ENCODE results near the gene CLASP1. TPM values are rescaled to one million over a fixed set of nuclear protein-coding genes. Genes with fewer than 3 reads are reported as not detected.

The CLASP1 gene
- total and polyA plus RNA-seq, 2 donors, result 11.6 to 18.4 TPM

- Histone ChIP-seq H3K36me3 (ENCODE audit: control insufficient read depth in 2 of 2, insufficient read depth in 2 of 2, low read length in 1 of 2) (peaks cover 49 to 59% of the 10 kb centered on the region in 2 donors), H3K4me1 (ENCODE audit: control insufficient read depth in 2 of 2, insufficient read depth in 2 of 2, low read length in 2 of 2) (no peaks in the 10 kb centered on the region), H3K27me3 (ENCODE audit: control insufficient read depth in 2 of 2, insufficient read depth in 1 of 2, low read length in 1 of 2) (no peaks in the 10 kb centered on the region), H3K9me3 (ENCODE audit: control insufficient read depth in 2 of 2, insufficient read depth in 1 of 2, low read length in 1 of 2) (no peaks in the 10 kb centered on the region), H3K27ac (ENCODE audit: low read depth in 1 of 2, low read length in 1 of 2) (no peak overlapping the region), H3K4me3 (ENCODE audit: low read length in 2 of 2) (no peak overlapping the region)
- DNase-seq (ENCODE audit: low read depth in 6 of 9, low spot score in 9 of 9), result no peak
- 100% methylated on average over 1 of the region's 1 CpG for WGBS
Measured at GRCh38 chr2:121355488-121355887, 293.8 kb downstream of the CLASP1 start.

- H3K27ac ChIP-seq (ENCODE audit: low read depth in 1 of 2, low read length in 1 of 2), result no peak overlapping the region
- H3K4me1 ChIP-seq (ENCODE audit: control insufficient read depth in 2 of 2, insufficient read depth in 2 of 2, low read length in 2 of 2), result no peaks in the 10 kb centered on the region
- peaks cover 76 to 80% of the 10 kb centered on the region in 2 donors for H3K36me3 ChIP-seq (ENCODE audit: control insufficient read depth in 2 of 2, insufficient read depth in 2 of 2, low read length in 1 of 2)
- 98% methylated on average over 17 of the region's 17 CpGs for WGBS
- H3K27me3 ChIP-seq (ENCODE audit: control insufficient read depth in 2 of 2, insufficient read depth in 1 of 2, low read length in 1 of 2), result no peaks in the 10 kb centered on the region
- no peaks in the 10 kb centered on the region for H3K9me3 ChIP-seq (ENCODE audit: control insufficient read depth in 2 of 2, insufficient read depth in 1 of 2, low read length in 1 of 2)
- DNase-seq (ENCODE audit: low read depth in 6 of 9, low spot score in 9 of 9), result no peak
- H3K4me3 ChIP-seq (ENCODE audit: low read length in 2 of 2), result no peak overlapping the region
Measured at GRCh38 chr2:121351521-121352318, 297.5 kb downstream of the CLASP1 start.

GRCh38 chr2:121350890-121351289, 298.4 kb downstream of the CLASP1 start:
- Histone ChIP-seq H3K27ac (ENCODE audit: low read depth in 1 of 2, low read length in 1 of 2) (no peak overlapping the region), H3K4me1 (ENCODE audit: control insufficient read depth in 2 of 2, insufficient read depth in 2 of 2, low read length in 2 of 2) (peaks cover 0 to 2% of the 10 kb centered on the region in 2 donors), H3K36me3 (ENCODE audit: control insufficient read depth in 2 of 2, insufficient read depth in 2 of 2, low read length in 1 of 2) (peaks cover 83 to 86% of the 10 kb centered on the region in 2 donors), H3K27me3 (ENCODE audit: control insufficient read depth in 2 of 2, insufficient read depth in 1 of 2, low read length in 1 of 2) (no peaks in the 10 kb centered on the region), H3K9me3 (ENCODE audit: control insufficient read depth in 2 of 2, insufficient read depth in 1 of 2, low read length in 1 of 2) (no peaks in the 10 kb centered on the region), H3K4me3 (ENCODE audit: low read length in 2 of 2) (no peak overlapping the region)
- WGBS, result 98% methylated on average over 6 of the region's 6 CpGs
- DNase-seq (ENCODE audit: low read depth in 6 of 9, low spot score in 9 of 9), result no peak

- no peak overlapping the region for H3K27ac ChIP-seq (ENCODE audit: low read depth in 1 of 2, low read length in 1 of 2)
- H3K4me3 ChIP-seq (ENCODE audit: low read length in 2 of 2), result no peak overlapping the region
- no peak for DNase-seq (ENCODE audit: low read depth in 6 of 9, low spot score in 9 of 9)
- H3K9me3 ChIP-seq (ENCODE audit: control insufficient read depth in 2 of 2, insufficient read depth in 1 of 2, low read length in 1 of 2), result no peaks in the 10 kb centered on the region
- no peaks in the 10 kb centered on the region for H3K27me3 ChIP-seq (ENCODE audit: control insufficient read depth in 2 of 2, insufficient read depth in 1 of 2, low read length in 1 of 2)
- 98% methylated on average over 4 of the region's 4 CpGs for WGBS
- H3K36me3 ChIP-seq (ENCODE audit: control insufficient read depth in 2 of 2, insufficient read depth in 2 of 2, low read length in 1 of 2), result peaks cover 84 to 91% of the 10 kb centered on the region in 2 donors
- peaks cover 0 to 2% of the 10 kb centered on the region in 2 donors for H3K4me1 ChIP-seq (ENCODE audit: control insufficient read depth in 2 of 2, insufficient read depth in 2 of 2, low read length in 2 of 2)
Measured at GRCh38 chr2:121350402-121350775, 298.9 kb downstream of the CLASP1 start.

GRCh38 chr2:121349721-121350401, 299.4 kb downstream of the CLASP1 start:
- DNase-seq (ENCODE audit: low read depth in 6 of 9, low spot score in 9 of 9), result no peak
- Histone ChIP-seq H3K27ac (ENCODE audit: low read depth in 1 of 2, low read length in 1 of 2) (no peak overlapping the region), H3K9me3 (ENCODE audit: control insufficient read depth in 2 of 2, insufficient read depth in 1 of 2, low read length in 1 of 2) (no peaks in the 10 kb centered on the region), H3K4me1 (ENCODE audit: control insufficient read depth in 2 of 2, insufficient read depth in 2 of 2, low read length in 2 of 2) (peaks cover 0 to 2% of the 10 kb centered on the region in 2 donors), H3K36me3 (ENCODE audit: control insufficient read depth in 2 of 2, insufficient read depth in 2 of 2, low read length in 1 of 2) (peaks cover 82 to 92% of the 10 kb centered on the region in 2 donors), H3K4me3 (ENCODE audit: low read length in 2 of 2) (no peak overlapping the region), H3K27me3 (ENCODE audit: control insufficient read depth in 2 of 2, insufficient read depth in 1 of 2, low read length in 1 of 2) (no peaks in the 10 kb centered on the region)
- 97% methylated on average over 4 of the region's 4 CpGs for WGBS

- no peak overlapping the region for H3K27ac ChIP-seq (ENCODE audit: low read depth in 1 of 2, low read length in 1 of 2)
- peaks cover 70 to 78% of the 10 kb centered on the region in 2 donors for H3K36me3 ChIP-seq (ENCODE audit: control insufficient read depth in 2 of 2, insufficient read depth in 2 of 2, low read length in 1 of 2)
- no peaks in the 10 kb centered on the region for H3K9me3 ChIP-seq (ENCODE audit: control insufficient read depth in 2 of 2, insufficient read depth in 1 of 2, low read length in 1 of 2)
- no peak for DNase-seq (ENCODE audit: low read depth in 6 of 9, low spot score in 9 of 9)
- peaks cover 0 to 2% of the 10 kb centered on the region in 2 donors for H3K4me1 ChIP-seq (ENCODE audit: control insufficient read depth in 2 of 2, insufficient read depth in 2 of 2, low read length in 2 of 2)
- H3K4me3 ChIP-seq (ENCODE audit: low read length in 2 of 2), result no peak overlapping the region
- H3K27me3 ChIP-seq (ENCODE audit: control insufficient read depth in 2 of 2, insufficient read depth in 1 of 2, low read length in 1 of 2), result no peaks in the 10 kb centered on the region
- WGBS, result 97% methylated on average over 15 of the region's 15 CpGs
Measured at GRCh38 chr2:121348128-121348740, 301.0 kb downstream of the CLASP1 start.

- DNase-seq (ENCODE audit: low read depth in 6 of 9, low spot score in 9 of 9), result no peak
- Histone ChIP-seq H3K4me1 (ENCODE audit: control insufficient read depth in 2 of 2, insufficient read depth in 2 of 2, low read length in 2 of 2) (peaks cover 0 to 2% of the 10 kb centered on the region in 2 donors), H3K9me3 (ENCODE audit: control insufficient read depth in 2 of 2, insufficient read depth in 1 of 2, low read length in 1 of 2) (no peaks in the 10 kb centered on the region), H3K27ac (ENCODE audit: low read depth in 1 of 2, low read length in 1 of 2) (no peak overlapping the region), H3K4me3 (ENCODE audit: low read length in 2 of 2) (no peak overlapping the region), H3K36me3 (ENCODE audit: control insufficient read depth in 2 of 2, insufficient read depth in 2 of 2, low read length in 1 of 2) (peaks cover 64 to 70% of the 10 kb centered on the region in 2 donors), H3K27me3 (ENCODE audit: control insufficient read depth in 2 of 2, insufficient read depth in 1 of 2, low read length in 1 of 2) (no peaks in the 10 kb centered on the region)
- 95% methylated on average over 8 of the region's 8 CpGs for WGBS
Measured at GRCh38 chr2:121346859-121347258, 302.4 kb downstream of the CLASP1 start.

GRCh38 chr2:121346407-121346806, 302.9 kb downstream of the CLASP1 start:
- Histone ChIP-seq H3K9me3 (ENCODE audit: control insufficient read depth in 2 of 2, insufficient read depth in 1 of 2, low read length in 1 of 2) (no peaks in the 10 kb centered on the region), H3K27me3 (ENCODE audit: control insufficient read depth in 2 of 2, insufficient read depth in 1 of 2, low read length in 1 of 2) (no peaks in the 10 kb centered on the region), H3K4me3 (ENCODE audit: low read length in 2 of 2) (no peak overlapping the region), H3K27ac (ENCODE audit: low read depth in 1 of 2, low read length in 1 of 2) (no peak overlapping the region), H3K4me1 (ENCODE audit: control insufficient read depth in 2 of 2, insufficient read depth in 2 of 2, low read length in 2 of 2) (peaks cover 0 to 2% of the 10 kb centered on the region in 2 donors), H3K36me3 (ENCODE audit: control insufficient read depth in 2 of 2, insufficient read depth in 2 of 2, low read length in 1 of 2) (peaks cover 61 to 65% of the 10 kb centered on the region in 2 donors)
- no peak for DNase-seq (ENCODE audit: low read depth in 6 of 9, low spot score in 9 of 9)
- 98% methylated on average over 6 of the region's 6 CpGs for whole genome bisulfite sequencing

- DNase-seq (ENCODE audit: low read depth in 6 of 9, low spot score in 9 of 9), result no peak
- Histone ChIP-seq H3K4me1 (ENCODE audit: control insufficient read depth in 2 of 2, insufficient read depth in 2 of 2, low read length in 2 of 2) (peaks cover 0 to 2% of the 10 kb centered on the region in 2 donors), H3K36me3 (ENCODE audit: control insufficient read depth in 2 of 2, insufficient read depth in 2 of 2, low read length in 1 of 2) (peaks cover 60% of the 10 kb centered on the region in 2 donors), H3K4me3 (ENCODE audit: low read length in 2 of 2) (no peak overlapping the region), H3K27me3 (ENCODE audit: control insufficient read depth in 2 of 2, insufficient read depth in 1 of 2, low read length in 1 of 2) (no peaks in the 10 kb centered on the region), H3K27ac (ENCODE audit: low read depth in 1 of 2, low read length in 1 of 2) (no peak overlapping the region), H3K9me3 (ENCODE audit: control insufficient read depth in 2 of 2, insufficient read depth in 1 of 2, low read length in 1 of 2) (no peaks in the 10 kb centered on the region)
- 97% methylated on average over 3 of the region's 3 CpGs for WGBS
Measured at GRCh38 chr2:121345887-121346286, 303.4 kb downstream of the CLASP1 start.

Data from thymus (tissue), 11 donors.